Right atrium auricular region (tissue), 2 donors: ENCODE results near the gene MRPL46. TPM values are rescaled to one million over a fixed set of nuclear protein-coding genes. Genes with fewer than 3 reads are reported as not detected.

Source experiments
- DNase-seq: peaks from one replicate; pipeline ENCODE4 v3.0.0-alpha.2; 2019; ENCODE audit warnings: low spot score
- H3K27ac ChIP-seq, 2 donors: fragments of 200-600 bp; sonication (generic); 1 replicate in 1 of 2; 2 replicates in 1 of 2; pipeline ENCODE4 v1.5.1; 2016 to 2019
- H3K27me3 ChIP-seq, 2 donors: fragments of 200-600 bp; sonication (generic); one replicate each; pipeline versions ENCODE4 v1.5.1 to v1.6.0; 2017 to 2019
- H3K36me3 ChIP-seq: fragments of 200-600 bp; sonication (generic); one replicate; pipeline ENCODE4 v1.5.1; 2016
- H3K4me1 ChIP-seq, 2 donors: fragments of 200-600 bp; sonication (generic); one replicate each; pipeline versions ENCODE4 v1.5.1 to v1.6.0; 2017 to 2019
- H3K4me3 ChIP-seq, 2 donors: fragments of 200-600 bp; sonication (generic); 1 replicate in 1 of 2; 2 replicates in 1 of 2; pipeline ENCODE4 v1.5.1; 2017 to 2019; ENCODE audit warnings: mild to moderate bottlenecking in 1 of 2, moderate library complexity in 1 of 2
- H3K9me3 ChIP-seq, 2 donors: fragments of 200-600 bp; sonication (generic); one replicate each; pipeline ENCODE4 v1.5.1; 2019
- total RNA-seq, 2 donors: library from RNA; depleted of rRNA; stranded (reverse); fragments of >200 nt; gene quantifications; one replicate each; pipeline ENCODE4 v1.1.0, GENCODE V29; 2016
- TF ChIP-seq, protein P1 (sequence below), 2 donors: fragments of 200-600 bp; sonication (generic); IDR thresholded peaks; one replicate each; pipeline ENCODE4 v1.5.1; 2019; ENCODE audit warnings: antibody characterized with exemption in 2 of 2

MRPL46 gene
- total RNA-seq, 2 donors from 2014 or later = 26.1 to 43.5 TPM

DNA sequence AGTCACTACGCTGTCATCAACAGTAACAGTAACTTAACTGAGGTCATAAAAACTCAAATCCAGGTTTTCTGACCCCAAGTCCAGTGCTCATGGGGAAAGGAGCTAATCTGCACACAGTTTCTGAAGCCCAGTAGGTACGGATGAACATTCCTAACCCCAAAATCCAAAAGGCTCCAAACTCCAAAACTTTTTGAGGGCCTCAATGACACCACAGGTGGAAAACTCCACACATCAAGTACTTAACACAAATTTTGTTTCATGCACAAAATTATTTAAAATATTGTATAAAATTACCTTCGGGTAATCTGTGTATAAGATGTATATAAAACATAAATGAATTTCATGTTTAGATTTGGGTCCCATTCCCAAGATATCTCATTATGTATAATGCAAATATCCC lies 10.5 kb downstream of the MRPL46 start:
- Histone ChIP-seq H3K27ac (no peak overlapping the region), H3K4me3 (no peak overlapping the region), H3K27me3 (no peaks in the 10 kb centered on the region), H3K9me3 (no peaks in the 10 kb centered on the region), H3K36me3 (peaks cover 36% of the 10 kb centered on the region), H3K4me1 (peaks cover 0 to 8% of the 10 kb centered on the region in 2 donors)
- TF ChIP-seq, protein P1, sequence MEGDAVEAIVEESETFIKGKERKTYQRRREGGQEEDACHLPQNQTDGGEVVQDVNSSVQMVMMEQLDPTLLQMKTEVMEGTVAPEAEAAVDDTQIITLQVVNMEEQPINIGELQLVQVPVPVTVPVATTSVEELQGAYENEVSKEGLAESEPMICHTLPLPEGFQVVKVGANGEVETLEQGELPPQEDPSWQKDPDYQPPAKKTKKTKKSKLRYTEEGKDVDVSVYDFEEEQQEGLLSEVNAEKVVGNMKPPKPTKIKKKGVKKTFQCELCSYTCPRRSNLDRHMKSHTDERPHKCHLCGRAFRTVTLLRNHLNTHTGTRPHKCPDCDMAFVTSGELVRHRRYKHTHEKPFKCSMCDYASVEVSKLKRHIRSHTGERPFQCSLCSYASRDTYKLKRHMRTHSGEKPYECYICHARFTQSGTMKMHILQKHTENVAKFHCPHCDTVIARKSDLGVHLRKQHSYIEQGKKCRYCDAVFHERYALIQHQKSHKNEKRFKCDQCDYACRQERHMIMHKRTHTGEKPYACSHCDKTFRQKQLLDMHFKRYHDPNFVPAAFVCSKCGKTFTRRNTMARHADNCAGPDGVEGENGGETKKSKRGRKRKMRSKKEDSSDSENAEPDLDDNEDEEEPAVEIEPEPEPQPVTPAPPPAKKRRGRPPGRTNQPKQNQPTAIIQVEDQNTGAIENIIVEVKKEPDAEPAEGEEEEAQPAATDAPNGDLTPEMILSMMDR (IDR thresholded peaks at IDR 0.05) = no peak
- DNase-seq = no peak

- Histone ChIP-seq H3K4me1 (peaks cover 0 to 8% of the 10 kb centered on the region in 2 donors), H3K4me3 (no peak overlapping the region), H3K27me3 (no peaks in the 10 kb centered on the region), H3K27ac (no peak overlapping the region), H3K9me3 (no peaks in the 10 kb centered on the region), H3K36me3 (peaks cover 22% of the 10 kb centered on the region)
- no peak for DNase-seq
- TF ChIP-seq, protein P1 (IDR thresholded peaks at IDR 0.05) = peak in 1 of 2 donors; percentile 77
These were observed 12.0 kb downstream of the MRPL46 start for GRCh38 chr15:88454867-88455810.

- Histone ChIP-seq H3K9me3 (no peaks in the 10 kb centered on the region), H3K27me3 (no peaks in the 10 kb centered on the region), H3K4me1 (peaks cover 0 to 8% of the 10 kb centered on the region in 2 donors), H3K36me3 (peaks cover 13% of the 10 kb centered on the region), H3K27ac (no peak overlapping the region), H3K4me3 (no peak overlapping the region)
- TF ChIP-seq, protein P1 (IDR thresholded peaks at IDR 0.05) = no peak
- DNase-seq = no peak
These were observed 13.0 kb downstream of the MRPL46 start for GRCh38 chr15:88454236-88454635.

GRCh38 chr15:88453651-88454050 lies 13.5 kb downstream of the MRPL46 start:
- Histone ChIP-seq H3K27ac (no peak overlapping the region), H3K36me3 (peaks cover 7% of the 10 kb centered on the region), H3K4me3 (no peak overlapping the region), H3K9me3 (no peaks in the 10 kb centered on the region), H3K27me3 (no peaks in the 10 kb centered on the region), H3K4me1 (peaks cover 0 to 8% of the 10 kb centered on the region in 2 donors)
- TF ChIP-seq, protein P1 (IDR thresholded peaks at IDR 0.05) = no peak
- no peak for DNase-seq

DNA sequence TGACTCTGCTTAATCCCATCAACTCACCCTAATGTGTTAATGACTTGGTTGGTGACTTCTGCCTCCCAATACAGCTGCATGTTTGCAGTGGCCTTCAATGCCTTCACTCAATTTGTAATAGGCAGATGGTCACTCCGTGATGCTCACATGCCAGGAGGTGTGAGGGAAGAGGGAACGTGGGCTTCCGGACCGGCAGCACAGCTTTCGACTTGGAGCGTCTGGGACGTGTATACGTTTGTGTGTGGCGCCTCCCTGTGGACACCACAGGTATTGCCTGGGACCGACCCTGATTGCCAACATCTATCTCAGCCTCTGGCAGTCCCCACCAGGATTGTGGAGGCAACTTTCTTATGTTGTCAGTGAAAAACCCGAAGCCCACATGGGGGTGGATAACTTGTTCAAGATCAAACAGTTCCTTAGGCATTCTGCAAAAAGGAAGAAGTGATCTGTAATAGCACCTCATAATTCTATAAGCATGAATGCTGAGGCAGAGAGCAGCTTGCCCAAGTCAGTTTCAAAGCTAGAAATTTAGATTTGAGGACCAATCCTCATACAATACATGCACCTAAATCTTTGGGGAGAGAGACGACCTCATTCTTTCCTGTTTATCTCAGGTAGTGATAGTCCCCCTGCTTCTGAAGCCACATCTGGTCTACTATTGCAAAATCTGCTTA lies 16.9 kb downstream of the MRPL46 start:
- TF ChIP-seq, protein P1 (IDR thresholded peaks at IDR 0.05) = peak; percentile 55 to 79
- no peak for DNase-seq
- no peak overlapping the region for H3K27ac ChIP-seq
- H3K4me3 ChIP-seq = no peak overlapping the region
- no peaks in the 10 kb centered on the region for H3K9me3 ChIP-seq
- no peaks in the 10 kb centered on the region for H3K27me3 ChIP-seq
- H3K36me3 ChIP-seq = no peaks in the 10 kb centered on the region
- H3K4me1 ChIP-seq = peaks cover 0 to 8% of the 10 kb centered on the region in 2 donors
